NK-92 (cell line): ENCODE results near the gene HAPLN2.
"Not testable (repeated sequence)": the region's sequence is repeated elsewhere in the genome, so short reads cannot be mapped to it uniquely, and the experiment has no call there.

Source experiments
- DNase-seq: peaks from one replicate; lab custom pipeline; 2025; ENCODE audit not compliant: unreplicated experiment; lab: John Stamatoyannopoulos, UW

HAPLN2 gene

DNA sequence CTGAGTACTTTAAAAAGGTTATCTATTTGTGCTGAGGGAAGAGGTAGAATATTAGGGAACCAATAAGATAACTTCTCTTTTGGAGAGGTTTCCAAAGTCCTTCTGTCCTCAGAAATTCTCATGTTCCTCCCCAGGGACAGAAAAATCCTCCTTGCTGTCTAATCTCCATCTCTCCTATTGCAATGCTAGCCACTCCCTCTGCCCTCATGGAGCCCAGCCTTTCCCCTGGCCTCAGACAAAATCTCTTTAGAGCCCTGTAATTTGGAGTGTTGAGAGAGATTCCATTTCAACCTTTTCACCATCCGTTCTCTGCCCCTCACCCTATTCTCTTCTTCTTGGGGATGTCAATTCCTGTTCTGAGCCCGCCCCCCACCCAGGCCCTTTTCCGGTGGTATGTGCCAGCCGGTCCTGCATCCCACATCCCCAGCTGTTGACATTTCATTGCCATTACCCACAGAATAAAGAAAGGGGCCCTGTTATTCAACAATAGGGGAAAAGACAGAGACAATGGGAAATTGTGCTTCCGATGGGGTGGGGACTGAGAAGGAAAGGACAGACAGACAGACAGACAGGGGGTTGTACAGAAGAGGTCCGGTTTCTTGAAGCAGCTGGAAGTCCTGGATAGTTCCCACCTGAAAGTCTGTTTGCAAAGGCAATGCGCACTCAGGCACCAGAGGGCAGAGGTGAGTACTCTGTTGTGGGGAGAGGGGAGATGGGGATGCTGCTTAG is at the start of gene HAPLN2:
HAPLN2 (plus strand) TSS at position 563 of the 729 bp plus-strand sequence. CDS start 4,076 bp downstream, outside the sequence.
- no peak for DNase-seq

GRCh38 chr1:156571261-156571852 is 47.9 kb upstream of the HAPLN2 start:
- DNase-seq, result no peak

- no peak for DNase-seq
Measured at GRCh38 chr1:156571919-156572662, 47.1 kb upstream of the HAPLN2 start, which contains the start of gene IQGAP3. Gene IQGAP3, minus strand, starts transcription at chr1:156572565. Its CDS starts 36 bp downstream, at chr1:156572529.

DNA sequence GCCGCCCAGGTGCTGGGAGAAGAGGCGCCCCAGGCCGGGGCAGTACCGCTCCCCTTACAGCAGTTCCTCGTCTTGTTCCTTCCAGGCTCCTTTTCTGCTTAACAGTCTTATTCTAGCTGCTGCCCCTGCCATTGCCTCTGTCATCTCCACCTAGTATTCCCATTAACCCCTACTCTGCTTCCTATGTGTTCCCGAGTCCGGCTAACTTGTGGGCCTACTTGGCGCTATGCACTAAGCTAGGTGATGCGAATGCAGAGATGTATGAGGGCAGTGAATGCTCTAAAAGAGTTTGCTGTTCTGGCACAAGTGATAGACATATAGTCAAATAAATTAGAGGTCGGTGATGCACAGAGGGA is 46.6 kb upstream of the HAPLN2 start:
- no peak for DNase-seq

GRCh38 chr1:156574039-156574633 is 45.1 kb upstream of the HAPLN2 start:
- DNase-seq, result no peak

DNA sequence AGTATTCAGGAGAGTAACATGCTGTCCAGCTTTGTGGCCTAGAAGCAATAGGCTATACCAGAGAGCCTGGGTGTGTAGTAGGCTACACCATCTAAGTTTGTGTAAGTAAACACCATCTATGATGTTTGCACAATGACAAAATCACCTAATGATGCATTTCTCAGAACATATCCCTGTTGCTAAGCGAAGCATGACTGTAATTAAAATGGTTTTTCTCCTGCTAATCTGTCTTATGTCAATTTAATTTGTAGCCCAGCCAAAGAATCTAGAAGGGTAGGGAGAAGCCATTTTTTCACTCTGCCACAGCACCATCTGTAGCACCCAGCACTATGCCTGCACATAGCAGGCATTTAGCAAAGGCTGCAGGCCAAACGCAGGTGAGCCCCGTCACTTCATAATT is 41.7 kb upstream of the HAPLN2 start:
- DNase-seq, result no peak

GRCh38 chr1:156578055-156578454 is 41.2 kb upstream of the HAPLN2 start:
- DNase-seq, result no peak

DNA sequence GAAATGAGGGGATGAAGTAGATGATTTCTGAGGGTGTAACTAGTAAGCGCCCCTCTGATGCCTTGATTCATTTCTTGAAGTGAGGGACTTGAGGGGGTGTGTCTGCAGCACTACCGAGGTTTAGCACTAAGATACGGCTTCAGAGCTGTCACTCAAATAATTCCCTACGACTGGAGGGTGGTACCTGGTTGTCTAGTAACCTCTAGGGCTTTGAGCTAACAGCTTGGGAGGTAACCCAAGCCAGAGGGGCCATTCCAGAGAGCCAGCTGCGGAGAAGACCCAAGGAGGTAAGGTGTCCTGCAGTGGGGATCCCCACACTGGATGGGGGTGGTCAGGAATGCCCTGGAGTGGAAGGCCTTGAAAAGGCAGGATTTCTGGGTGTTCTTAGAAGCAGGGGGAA is 39.7 kb upstream of the HAPLN2 start, which contains the start of gene TTC24:
TTC24 (plus strand) TSS at position 252 of the 400 bp plus-strand sequence. CDS start 1,642 bp downstream, outside the sequence.
- no peak for DNase-seq

DNA sequence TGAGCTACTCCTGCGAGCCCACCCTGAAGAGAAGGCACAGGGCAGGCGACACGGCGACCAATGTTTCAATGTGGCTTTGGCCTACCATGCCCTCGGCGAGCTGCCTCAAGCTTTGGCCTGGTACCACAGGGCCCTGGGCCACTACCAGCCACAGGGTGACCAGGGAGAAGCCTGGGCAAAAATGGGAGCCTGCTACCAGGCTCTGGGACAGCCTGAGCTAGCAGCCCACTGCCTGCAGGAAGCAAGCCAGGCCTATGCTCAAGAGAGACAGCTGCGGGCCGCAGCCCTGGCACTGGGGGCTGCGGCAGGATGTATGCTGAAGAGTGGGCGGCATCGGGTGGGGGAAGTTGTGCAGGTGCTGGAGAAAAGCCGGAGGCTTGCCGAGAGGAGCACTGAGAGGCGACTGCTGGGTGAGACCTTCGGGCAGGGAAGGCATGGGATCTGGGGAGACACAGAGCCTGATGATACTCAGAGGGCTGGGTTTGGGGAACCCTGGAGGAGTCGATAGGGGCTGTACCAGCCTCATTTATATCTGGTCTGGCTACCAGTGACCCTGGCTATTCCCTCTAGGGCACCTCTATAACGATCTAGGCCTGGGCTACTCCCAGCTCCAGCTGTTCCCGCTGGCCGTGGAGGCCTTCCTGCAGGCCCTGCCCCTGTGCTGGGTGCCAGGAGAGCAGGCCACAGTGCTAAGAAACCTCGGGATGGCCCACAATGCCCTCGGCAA is 37.4 kb upstream of the HAPLN2 start:
- no peak for DNase-seq

DNA sequence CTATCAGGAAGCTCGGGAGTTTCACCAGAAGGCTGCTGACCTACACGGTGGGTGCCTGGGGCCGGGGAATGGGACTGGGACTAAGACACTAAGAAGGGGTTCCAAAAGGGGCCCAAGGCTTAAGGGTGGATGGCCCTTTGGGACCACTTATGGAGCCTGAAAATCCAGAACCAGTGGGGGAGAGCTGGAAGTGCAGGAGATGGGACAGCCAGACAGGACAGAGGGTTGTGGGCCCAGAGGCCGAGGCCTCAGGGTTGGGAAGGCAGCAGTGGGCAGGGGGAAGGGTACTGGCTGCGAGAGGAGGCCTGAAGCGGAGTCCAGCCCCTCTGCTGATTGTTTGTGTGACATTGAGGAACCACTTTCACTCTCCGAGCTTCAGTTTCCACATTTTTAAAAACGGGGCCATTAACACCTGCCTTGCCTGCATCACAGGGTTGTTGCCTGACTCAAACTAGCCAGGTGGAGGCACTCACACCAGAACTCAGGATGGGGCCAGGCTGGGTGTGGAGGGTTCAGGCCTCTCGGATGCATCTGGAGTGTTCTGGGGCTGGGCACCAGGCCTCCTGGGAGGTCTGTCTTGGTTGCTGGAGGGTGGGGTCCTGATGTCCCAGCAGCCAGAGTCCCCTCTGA is 36.7 kb upstream of the HAPLN2 start:
- no peak for DNase-seq

- DNase-seq, result no peak
Measured at GRCh38 chr1:156583821-156584622, 35.2 kb upstream of the HAPLN2 start.

GRCh38 chr1:156584813-156585212 is 34.4 kb upstream of the HAPLN2 start:
- no peak for DNase-seq

- no peak for DNase-seq
Measured at GRCh38 chr1:156586323-156586722, 32.9 kb upstream of the HAPLN2 start.

DNA sequence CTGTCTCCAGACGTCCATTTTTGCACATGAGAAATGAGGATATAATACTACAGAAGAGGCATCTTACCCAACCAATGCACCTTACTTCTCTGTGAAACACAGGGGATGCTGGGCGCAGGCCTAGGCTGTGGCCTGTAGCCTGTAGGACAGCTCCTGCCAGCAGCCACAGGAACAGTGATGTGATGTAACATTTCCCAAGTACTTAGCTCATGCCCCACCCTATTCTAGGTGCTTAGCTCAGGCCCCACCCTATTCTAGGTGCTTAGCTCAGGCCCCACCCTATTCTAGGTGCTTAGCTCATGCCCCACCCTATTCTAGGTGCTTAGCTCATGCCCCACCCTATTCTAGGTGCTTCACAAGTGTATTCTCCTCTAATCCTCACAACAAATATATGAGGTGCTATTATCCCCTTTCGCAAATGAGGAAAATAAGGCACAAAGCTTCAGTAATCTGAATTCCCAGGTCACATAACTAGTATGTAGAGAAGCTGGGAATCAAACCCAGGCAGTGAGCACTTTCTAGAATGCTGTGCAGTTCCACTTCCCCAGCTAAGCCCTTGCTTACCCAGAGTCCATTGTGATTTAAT is 32.2 kb upstream of the HAPLN2 start:
- DNase-seq, result no peak

DNA sequence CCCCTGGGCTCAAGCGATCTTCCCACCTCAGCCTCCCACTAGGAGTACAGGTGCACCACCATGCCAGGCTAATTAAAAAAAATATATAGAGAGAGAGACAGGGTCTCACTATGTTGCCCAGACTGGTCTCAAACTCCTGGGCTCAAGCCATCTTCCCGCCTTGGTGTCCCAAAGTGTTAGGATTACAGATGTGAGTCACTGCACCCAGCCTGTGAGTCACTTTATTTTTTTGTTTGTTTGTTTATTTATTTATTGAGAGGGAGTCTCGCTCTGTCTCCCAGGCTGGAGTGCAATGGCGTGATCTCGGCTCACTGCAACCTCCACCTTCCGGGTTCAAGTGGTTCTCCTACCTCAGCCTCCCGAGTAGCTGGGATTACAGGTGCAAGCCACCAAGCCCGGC is 31.3 kb upstream of the HAPLN2 start:
- DNase-seq, result not testable (repeated sequence)

DNA sequence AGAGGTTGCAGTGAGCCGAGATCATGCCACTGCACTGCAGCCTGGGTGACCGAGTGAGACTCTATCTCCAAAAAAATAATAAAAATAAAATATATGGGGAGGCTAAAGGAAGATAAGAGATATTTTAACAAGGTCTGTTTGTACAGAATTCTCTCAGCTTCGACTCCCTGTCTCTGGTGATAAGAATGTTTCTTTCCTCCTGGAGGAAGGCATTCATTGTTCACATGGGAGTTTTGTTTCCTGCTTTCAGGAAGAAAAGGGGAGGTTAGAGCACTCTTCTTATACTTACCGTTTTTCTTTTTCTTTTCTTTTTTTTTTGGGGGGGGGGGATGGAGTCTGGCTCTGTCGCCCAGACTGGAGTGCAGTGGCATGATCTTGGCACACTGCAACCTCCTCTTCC is 29.7 kb upstream of the HAPLN2 start:
- DNase-seq, result no peak

- DNase-seq, result no peak
Measured at GRCh38 chr1:156590326-156591180, 28.7 kb upstream of the HAPLN2 start.

GRCh38 chr1:156591181-156591431 is 28.1 kb upstream of the HAPLN2 start:
- DNase-seq, result no peak
